Aorta (tissue), 5 donors: ENCODE results near the gene CCDC12. TPM values are rescaled to one million over a fixed set of nuclear protein-coding genes. Genes with fewer than 3 reads are reported as not detected.
A peak's percentile ranks its signal among the peaks of the same experiment; 100 is the strongest.

ENCODE experiments used
- ATAC-seq: fragments of 200-7000 bp; cut with Tn5 transposase; one replicate; pipeline ENCODE4 v1.9.1; 2022; ENCODE audit warnings: moderate library complexity; ENCODE audit not compliant: low FRiP score
- DNase-seq, 2 donors: peaks; one replicate each; pipeline ENCODE4 v3.0.0-alpha.2; 2020
- H3K27ac ChIP-seq, 2 donors: one replicate each; pipeline ENCODE4 v1.5.1; 2013; ENCODE audit warnings: low read length in 2 of 2, mild to moderate bottlenecking in 2 of 2, moderate library complexity in 2 of 2, control low read depth in 1 of 2, inconsistent platforms in 1 of 2, low read depth in 1 of 2
- H3K27me3 ChIP-seq, 2 donors: one replicate each; pipeline ENCODE4 v1.6.1; 2013; ENCODE audit warnings: control low read depth in 1 of 2, low read length in 1 of 2, mild to moderate bottlenecking in 1 of 2, moderate library complexity in 1 of 2; ENCODE audit not compliant: insufficient read depth in 2 of 2, control insufficient read depth in 1 of 2
- H3K36me3 ChIP-seq, 2 donors: one replicate each; pipeline ENCODE4 v1.6.1; 2013; ENCODE audit warnings: control low read depth in 1 of 2, low read length in 1 of 2, mild to moderate bottlenecking in 1 of 2; ENCODE audit not compliant: insufficient read depth in 2 of 2, control insufficient read depth in 1 of 2
- H3K4me1 ChIP-seq, 2 donors: one replicate each; pipeline ENCODE4 v1.6.1; 2013; ENCODE audit warnings: low read length in 2 of 2, control low read depth in 1 of 2, mild to moderate bottlenecking in 1 of 2, moderate library complexity in 1 of 2; ENCODE audit not compliant: insufficient read depth in 2 of 2, control insufficient read depth in 1 of 2
- H3K4me3 ChIP-seq, 2 donors: one replicate each; pipeline ENCODE4 v1.5.1; 2013; ENCODE audit warnings: low read length in 2 of 2, control low read depth in 1 of 2, mild to moderate bottlenecking in 1 of 2
- H3K9me3 ChIP-seq: one replicate; pipeline ENCODE4 v1.6.1; 2013; ENCODE audit warnings: mild to moderate bottlenecking, low read length; ENCODE audit not compliant: control insufficient read depth
- WGBS, 2 donors: extraction: QIAGEN DNeasy Blood & Tissue Kit; methylation state at CpG; one replicate each; pipeline ENCODE4 v1.1.7; 2013; 5-methylcytosine and 5-hydroxymethylcytosine counted together
- intact Hi-C, 2 donors: fragments of 100-400 bp; cut with DNase I; formaldehyde crosslinking; loops; one replicate each; pipeline versions ENCODE4 v1.14.2 to v1.15.0; 2022
- polyA plus RNA-seq, 2 donors: library from polyadenylated mRNA; stranded (reverse); fragments of 200-250 nt; gene quantifications; one replicate each; pipeline ENCODE4 v1.2.3, GENCODE V29; 2013
- total RNA-seq, 2 donors: library from RNA; stranded (reverse); fragmentation: NEBNext Ultra II Directional; extraction: Animal tissue kit (Norgen Biotek cat#: 25700); gene quantifications; one replicate each; pipeline ENCODE4 v1.2.1, GENCODE V29; 2021
- donor health status: healthy with polysubstance abuse.
- donor health status: Bipolar disorder and iron deficiency.
- donor health status: DM: no; HTN: no; CAD: no.
- donor health status: DM: no; HTN: no; CAD: no.
- donor health status: DM: yes; HTN: yes; CAD: no.

Gene CCDC12
- total and polyA plus RNA-seq, 4 donors = 30.5 to 46.5 (median 39.7) TPM

- Histone ChIP-seq H3K27ac (no peak overlapping the region), H3K4me1 (no peaks in the 10 kb centered on the region), H3K9me3 (no peaks in the 10 kb centered on the region), H3K4me3 (no peak overlapping the region), H3K36me3 (no peaks in the 10 kb centered on the region), H3K27me3 (no peaks in the 10 kb centered on the region)
- intact Hi-C loops = loop anchor here (2.0 to 10.0 kb wide), 2 partner anchors 77 to 295 kb away; partner anchors contain the start of gene TMIE (in 2 of the 2)
- ATAC-seq (no peak), DNase-seq (peak; percentile 39 to 70)
- WGBS, 2 donors = 86 to 90% methylated on average over 14 of the region's 14 CpGs
These were observed 23.1 kb upstream of the CCDC12 start for GRCh38 chr3:46999516-47000197.

DNA sequence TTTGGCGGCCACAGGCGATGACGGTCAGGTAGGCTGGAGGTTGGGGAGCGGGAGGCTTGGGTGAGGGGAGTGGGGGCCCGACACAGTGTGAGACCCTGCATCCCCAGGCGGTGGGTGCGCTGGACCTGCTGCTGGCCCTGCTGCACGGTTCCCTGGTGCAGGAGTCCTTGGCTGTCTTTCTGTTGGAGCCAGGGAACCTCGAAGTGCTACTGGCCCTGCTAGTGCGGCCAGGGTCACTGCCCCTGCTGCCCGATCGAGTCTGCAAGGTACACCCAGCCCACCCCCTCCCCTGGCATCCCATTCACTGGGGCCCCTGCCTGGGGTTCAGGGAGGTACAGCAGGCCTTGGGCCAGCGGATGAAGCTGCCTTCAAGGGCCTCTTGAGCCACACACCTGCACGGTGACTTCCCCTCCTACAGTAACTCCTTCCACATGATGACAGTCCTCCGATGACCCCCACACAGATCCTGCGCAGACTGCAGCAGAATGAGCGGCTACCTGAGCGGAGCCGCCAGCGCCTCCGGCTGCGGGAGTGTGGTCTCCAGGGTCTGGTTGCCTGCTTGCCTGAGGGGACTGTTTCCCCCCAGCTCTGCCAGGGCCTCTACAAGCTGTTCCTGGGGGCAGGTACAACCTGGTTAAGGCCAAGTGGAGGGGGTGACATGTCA, 22.4 kb upstream of the CCDC12 start:
- no peaks in the 10 kb centered on the region for H3K36me3 ChIP-seq

GRCh38 chr3:46998121-46998851, 21.7 kb upstream of the CCDC12 start:
- WGBS, 2 donors = 61 to 64% methylated on average over 27 of the region's 27 CpGs
- ATAC-seq (no peak), DNase-seq (peak; percentile 80 to 89)
- Histone ChIP-seq H3K9me3 (no peaks in the 10 kb centered on the region), H3K4me3 (no peak overlapping the region), H3K27me3 (no peaks in the 10 kb centered on the region), H3K36me3 (no peaks in the 10 kb centered on the region), H3K4me1 (no peaks in the 10 kb centered on the region), H3K27ac (no peak overlapping the region)
- intact Hi-C loops = loop anchor here (2.0 kb wide), 1 partner anchor 75 kb away; no protein-coding TSS in a partner anchor

More for the DNA sequence above, 22.4 kb upstream of the CCDC12 start:
- no peak overlapping the region for H3K27ac ChIP-seq
- no peaks in the 10 kb centered on the region for H3K27me3 ChIP-seq
- no peaks in the 10 kb centered on the region for H3K9me3 ChIP-seq
- DNase-seq (peak in 1 of 2 donors; percentile 47), ATAC-seq (no peak)
- intact Hi-C loops = loop anchor here (2.0 kb wide), 1 partner anchor 76 kb away; no protein-coding TSS in a partner anchor
- WGBS, 2 donors = 90 to 91% methylated on average over 22 of the region's 22 CpGs
- H3K4me3 ChIP-seq = no peak overlapping the region
- no peaks in the 10 kb centered on the region for H3K4me1 ChIP-seq

DNA sequence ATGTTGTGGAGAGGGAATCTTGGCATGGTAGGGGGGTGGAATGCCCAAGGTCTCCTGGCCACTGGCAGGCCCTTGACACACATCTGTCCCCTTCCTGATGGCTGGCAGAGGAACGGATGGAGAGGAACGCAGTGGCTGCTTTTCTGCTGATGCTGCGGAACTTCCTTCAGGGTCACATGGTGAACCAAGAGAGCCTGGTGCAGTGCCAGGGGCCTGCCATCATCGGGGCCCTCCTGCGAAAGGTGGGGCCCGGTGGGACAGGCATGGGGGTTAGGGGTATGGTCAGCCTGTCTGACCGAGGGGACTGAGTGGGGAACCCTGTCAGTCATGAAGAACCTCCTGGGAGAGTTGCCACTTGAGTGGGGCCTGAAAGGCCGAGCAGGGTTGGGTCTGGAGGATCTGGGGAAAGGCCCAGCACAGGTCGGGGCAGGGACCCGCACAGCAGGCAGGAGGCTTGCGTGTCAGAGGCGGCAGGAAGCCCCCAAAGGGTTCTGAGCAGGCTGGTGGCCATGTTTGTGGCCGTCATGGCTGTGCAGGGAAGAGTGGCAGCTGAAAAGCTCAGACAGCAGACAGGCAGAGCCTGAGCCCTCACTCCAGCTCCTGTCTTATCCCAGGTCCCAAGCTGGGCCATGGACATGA, 21.0 kb upstream of the CCDC12 start:
- WGBS, 2 donors = 83 to 87% methylated on average over 13 of the region's 13 CpGs
- H3K27ac ChIP-seq = no peak overlapping the region
- H3K4me3 ChIP-seq = no peak overlapping the region
- no peaks in the 10 kb centered on the region for H3K27me3 ChIP-seq
- DNase-seq = peak; percentile 50 to 66
- intact Hi-C loops = loop anchor here (2.0 kb wide), 1 partner anchor 75 kb away; no protein-coding TSS in a partner anchor
- no peak for ATAC-seq
- H3K4me1 ChIP-seq = no peaks in the 10 kb centered on the region
- no peaks in the 10 kb centered on the region for H3K9me3 ChIP-seq
- no peaks in the 10 kb centered on the region for H3K36me3 ChIP-seq

DNA sequence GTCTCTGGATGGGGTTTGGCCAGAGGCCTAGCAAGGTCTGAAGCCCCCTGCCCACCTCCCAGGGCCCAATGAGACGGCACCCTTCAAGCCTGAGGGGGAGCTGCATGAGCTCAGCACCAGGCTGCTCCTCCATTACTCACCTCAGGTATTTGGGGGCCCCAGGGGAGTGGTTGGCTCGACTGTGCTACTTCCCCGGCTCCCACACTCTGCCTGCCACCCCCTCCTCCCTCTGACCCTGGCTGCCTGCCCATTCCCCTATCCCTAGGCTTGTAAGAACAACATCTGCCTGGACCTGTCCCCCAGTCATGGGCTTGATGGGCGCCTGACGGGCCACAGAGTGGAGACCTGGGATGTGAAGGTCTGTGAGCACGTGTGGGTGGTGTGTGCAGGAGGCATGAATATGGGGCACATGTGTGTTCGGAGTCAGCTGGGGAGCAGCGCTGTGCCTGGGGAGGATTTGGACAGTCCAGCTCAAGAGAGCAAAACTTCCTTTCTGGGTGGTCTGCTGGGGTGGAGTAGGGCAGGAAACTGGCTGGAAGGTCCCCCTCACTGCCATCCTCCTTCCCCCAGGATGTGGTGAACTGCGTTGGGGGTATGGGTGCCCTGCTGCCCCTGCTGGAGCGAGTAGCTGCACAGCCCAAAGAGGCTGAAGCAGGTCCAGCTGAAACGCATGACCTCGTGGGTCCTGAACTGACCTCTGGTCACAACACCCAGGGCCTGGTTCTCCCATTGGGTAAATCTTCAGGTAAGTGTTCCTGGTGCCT, 20.3 kb upstream of the CCDC12 start:
- Histone ChIP-seq H3K9me3 (no peaks in the 10 kb centered on the region), H3K27ac (no peak overlapping the region), H3K4me3 (no peak overlapping the region), H3K27me3 (no peaks in the 10 kb centered on the region), H3K36me3 (no peaks in the 10 kb centered on the region), H3K4me1 (no peaks in the 10 kb centered on the region)
- ATAC-seq = no peak
- DNase-seq = peak; percentile 35 to 67
- intact Hi-C loops = no loop called here
- 73 to 74% methylated on average over 12 of the region's 12 CpGs for WGBS, 2 donors

GRCh38 chr3:46995901-46996562, 19.5 kb upstream of the CCDC12 start:
- Histone ChIP-seq H3K4me3 (no peak overlapping the region), H3K9me3 (no peaks in the 10 kb centered on the region), H3K4me1 (no peaks in the 10 kb centered on the region), H3K27me3 (no peaks in the 10 kb centered on the region), H3K36me3 (no peaks in the 10 kb centered on the region), H3K27ac (no peak overlapping the region)
- DNase-seq = peak; percentile 45 to 71
- 93% methylated on average over 19 to 22 of the region's 22 CpGs for WGBS, 2 donors
- ATAC-seq = no peak
- intact Hi-C loops = no loop called here

DNA sequence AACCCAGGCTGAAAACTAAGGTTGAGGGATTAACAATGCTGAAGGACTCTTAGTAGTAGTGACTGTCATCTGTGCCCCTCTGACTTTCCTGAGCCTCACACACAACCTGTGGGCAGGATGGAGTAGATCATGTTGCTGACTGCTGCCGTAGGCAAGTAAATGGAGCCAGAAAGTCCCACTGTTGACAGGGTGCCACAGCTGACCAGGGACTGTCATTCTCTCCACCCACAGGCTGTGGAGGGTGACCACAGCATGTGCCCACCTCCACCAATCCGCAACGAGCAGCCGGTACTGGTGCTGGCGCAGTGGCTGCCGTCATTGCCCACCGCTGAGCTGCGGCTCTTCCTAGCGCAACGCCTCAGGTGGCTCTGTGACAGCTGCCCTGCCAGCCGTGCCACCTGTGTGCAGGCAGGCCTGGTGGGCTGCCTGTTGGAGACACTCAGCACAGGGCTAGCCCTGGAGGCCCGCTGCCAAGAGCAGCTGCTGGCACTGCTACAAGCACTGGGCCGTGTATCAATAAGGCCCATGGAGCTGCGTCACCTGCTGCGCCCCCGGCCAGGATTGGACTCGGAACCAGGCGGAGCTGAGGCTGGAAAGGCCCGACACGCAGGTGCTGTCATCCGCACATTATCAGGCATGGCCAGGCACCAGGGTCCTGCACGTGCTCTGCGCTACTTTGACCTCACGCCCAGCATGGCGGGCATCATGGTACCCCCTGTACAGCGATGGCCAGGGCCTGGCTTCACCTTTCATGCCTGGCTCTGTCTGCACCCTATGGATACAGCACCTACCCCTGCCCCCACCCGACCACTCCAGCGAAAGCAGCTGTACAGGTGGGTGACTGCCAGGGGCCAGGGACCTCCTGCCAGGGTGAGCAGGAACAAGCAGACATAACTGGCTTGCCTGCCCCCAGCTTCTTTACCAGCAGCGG, 18.5 kb upstream of the CCDC12 start:
- ATAC-seq (no peak), DNase-seq (peak; percentile 46 to 69)
- Histone ChIP-seq H3K4me3 (no peak overlapping the region), H3K27me3 (no peaks in the 10 kb centered on the region), H3K4me1 (no peaks in the 10 kb centered on the region), H3K9me3 (no peaks in the 10 kb centered on the region), H3K27ac (no peak overlapping the region), H3K36me3 (no peaks in the 10 kb centered on the region)
- intact Hi-C loops = no loop called here
- 92 to 93% methylated on average over 29 of the region's 29 CpGs for WGBS, 2 donors
